ENCODE measurements around the gene OTUD7B.
"Not testable (repeated sequence)": the region's sequence is repeated elsewhere in the genome, so short reads cannot be mapped to it uniquely, and the experiment has no call there.

Gene OTUD7B

GRCh38 chr1:149945206-149945605 lies 65.3 kb downstream of the OTUD7B start:
- DNase-seq (ENCODE audit: low read depth), result no peak

GRCh38 chr1:149942885-149943284 lies 67.6 kb downstream of the OTUD7B start:
- no peak for DNase-seq (ENCODE audit: low read depth)

GRCh38 chr1:149942207-149942606 lies 68.3 kb downstream of the OTUD7B start:
- DNase-seq (ENCODE audit: low read depth), result no peak

GRCh38 chr1:149940427-149940826 lies 70.1 kb downstream of the OTUD7B start:
- DNase-seq (ENCODE audit: low read depth), result no peak

GRCh38 chr1:149938668-149939003 lies 71.9 kb downstream of the OTUD7B start:
- not testable (repeated sequence) for DNase-seq (ENCODE audit: low read depth)

GRCh38 chr1:149937759-149938158 lies 72.8 kb downstream of the OTUD7B start:
- DNase-seq (ENCODE audit: low read depth), result no peak

- DNase-seq (ENCODE audit: low read depth), result no peak
These were observed 73.4 kb downstream of the OTUD7B start for GRCh38 chr1:149936992-149937705.

- no peak for DNase-seq (ENCODE audit: low read depth)
These were observed 74.1 kb downstream of the OTUD7B start, which contains the start of gene MTMR11 for GRCh38 chr1:149936170-149936991. Gene MTMR11 (minus strand): TSS chr1:149936879. CDS start chr1:149936647, 232 bp downstream.

- no peak for DNase-seq (ENCODE audit: low read depth)
These were observed 76.2 kb downstream of the OTUD7B start for GRCh38 chr1:149934356-149934755.

- DNase-seq (ENCODE audit: low read depth), result no peak
These were observed 77.3 kb downstream of the OTUD7B start for GRCh38 chr1:149933208-149933607.

- no peak for DNase-seq (ENCODE audit: low read depth)
These were observed 78.1 kb downstream of the OTUD7B start for GRCh38 chr1:149932474-149932873.

GRCh38 chr1:149931212-149931790 lies 79.2 kb downstream of the OTUD7B start:
- no peak for DNase-seq (ENCODE audit: low read depth)

- no peak for DNase-seq (ENCODE audit: low read depth)
These were observed 80.7 kb downstream of the OTUD7B start for GRCh38 chr1:149929856-149930255.

- no peak for DNase-seq (ENCODE audit: low read depth)
These were observed 82.2 kb downstream of the OTUD7B start for GRCh38 chr1:149928401-149928724.

GRCh38 chr1:149927563-149928400 lies 82.7 kb downstream of the OTUD7B start, which contains the start of gene SF3B4:
Gene SF3B4 (minus strand): TSS chr1:149927803. CDS start chr1:149927759, 44 bp downstream.
- peak; percentile 93 for DNase-seq (ENCODE audit: low read depth)

GRCh38 chr1:149927056-149927562 lies 83.4 kb downstream of the OTUD7B start:
- no peak for DNase-seq (ENCODE audit: low read depth)

- no peak for DNase-seq (ENCODE audit: low read depth)
These were observed 84.2 kb downstream of the OTUD7B start for GRCh38 chr1:149926296-149926695.

- no peak for DNase-seq (ENCODE audit: low read depth)
These were observed 84.8 kb downstream of the OTUD7B start for GRCh38 chr1:149925751-149926150.

GRCh38 chr1:149925345-149925744 lies 85.2 kb downstream of the OTUD7B start:
- no peak for DNase-seq (ENCODE audit: low read depth)

GRCh38 chr1:149923626-149924025 lies 86.9 kb downstream of the OTUD7B start:
- no peak for DNase-seq (ENCODE audit: low read depth)

- peak; percentile 36 for DNase-seq (ENCODE audit: low read depth)
These were observed 92.9 kb downstream of the OTUD7B start, which contains the start of gene SV2A for GRCh38 chr1:149917571-149918144. Gene SV2A (minus strand): TSS chr1:149917844. CDS start chr1:149913840, 4,004 bp downstream.

All from T follicular helper cell (primary cell).